Stomach (tissue), 4 donors: ENCODE results near the gene TBPL1.

Experiments used
- CTCF ChIP-seq, 7 experiments: fragments of 450-650 bp in 4 of 7; fragments of 200-600 bp in 3 of 7; sonication (generic) in 3 of 7; IDR thresholded peaks; one replicate each; pipeline ENCODE4 v1.5.1; 2016 to 2019; ENCODE audit warnings: antibody characterized with exemption in 7 of 7, control low read depth in 2 of 7, mild to moderate bottlenecking in 1 of 7
- EP300 ChIP-seq: sonication (generic); formaldehyde crosslinking; IDR thresholded peaks from one replicate; pipeline ENCODE4 v1.6.1; 2017; ENCODE audit warnings: antibody characterized with exemption
- POLR2A ChIP-seq, 4 donors: fragments of 450-650 bp; IDR thresholded peaks; one replicate each; pipeline ENCODE4 v1.6.1; 2016; ENCODE audit warnings: antibody characterized with exemption in 4 of 4, control low read depth in 2 of 4, mild to moderate bottlenecking in 1 of 4, moderate library complexity in 1 of 4
- POLR2AphosphoS5 ChIP-seq, 3 donors: sonication (generic); formaldehyde crosslinking; IDR thresholded peaks; one replicate each; pipeline ENCODE4 v1.6.1; 2016; ENCODE audit warnings: antibody characterized with exemption in 3 of 3

GRCh38 chr6:133955582-133956415 lies 2.8 kb downstream of the TBPL1 start:
- TF ChIP-seq POLR2AphosphoS5 (IDR thresholded peaks at IDR 0.05) (no peak), CTCF (IDR thresholded peaks at IDR 0.05) (no peak), EP300 (no peak), POLR2A (IDR thresholded peaks at IDR 0.05) (no peak)
